ENCODE results near the gene GHR. TPM values are rescaled to one million over a fixed set of nuclear protein-coding genes. Genes with fewer than 3 reads are reported as not detected.

Gene GHR
- total and polyA plus RNA-seq, 10 of the 15 experiments (the other 5 are each of a cell fraction or from before 2014, with no cell fraction given) = 0.23 to 10.2 (median 0.48) TPM

- TF ChIP-seq ATF2 (IDR thresholded peaks at IDR 0.05; ENCODE audit: low read length) = no peak
These were observed 231.4 kb downstream of the GHR start (continued) for GRCh38 chr5:42654645-42655044.

DNA sequence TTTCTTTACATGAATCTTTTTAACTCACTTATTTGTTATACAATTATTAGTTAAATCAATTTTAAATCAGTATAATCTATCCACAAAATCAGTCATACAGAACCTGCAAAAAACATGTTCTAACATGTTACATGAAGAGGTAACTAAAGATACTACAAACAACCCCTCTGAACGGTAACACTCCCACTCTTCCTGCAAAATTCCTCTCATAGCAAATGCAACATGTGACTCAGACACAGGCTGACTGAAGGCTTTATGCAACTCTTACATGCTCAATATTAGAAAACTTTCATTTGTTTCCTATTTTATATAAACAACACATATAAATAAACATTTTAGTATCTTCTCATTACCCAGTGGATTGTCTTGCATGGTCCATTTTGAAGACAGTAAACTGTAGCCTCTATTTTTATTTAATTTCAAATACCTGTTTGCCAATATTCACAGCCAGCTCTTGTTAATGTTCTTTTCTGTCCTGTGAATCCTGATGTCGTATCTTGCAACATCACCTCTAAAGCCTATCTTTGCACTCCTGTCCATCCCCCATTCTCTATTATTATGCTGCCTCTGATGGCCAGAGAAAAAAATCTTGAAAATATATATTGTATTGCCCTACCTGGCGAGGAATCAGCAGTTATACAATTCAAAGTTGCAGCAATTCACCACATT lies 232.9 kb downstream of the GHR start:
- TF ChIP-seq RUNX3 (IDR thresholded peaks at IDR 0.05; ENCODE audit: low read length) (no peak), YBX1 (IDR thresholded peaks at IDR 0.05) (no peak), TCF7 (IDR thresholded peaks at IDR 0.05; ENCODE audit: borderline replicate concordance) (no peak), RCOR1 (conservative IDR thresholded peaks at IDR 0.05; ENCODE audit: low read depth, low read length) (no peak), TCF12 (IDR thresholded peaks at IDR 0.05; ENCODE audit: low read depth, low read length) (no peak), RELA (IDR thresholded peaks at IDR 0.05; ENCODE audit: borderline replicate concordance, partially characterized antibody) (no peak), HCFC1 (IDR thresholded peaks at IDR 0.05; ENCODE audit: low read length) (no peak), SMC3 (IDR thresholded peaks at IDR 0.05; ENCODE audit: borderline replicate concordance, low read length) (no peak), POLR2AphosphoS2 (IDR thresholded peaks at IDR 0.05; ENCODE audit: low read depth, low read length) (no peak), CREM (IDR thresholded peaks at IDR 0.05; ENCODE audit: low read depth) (no peak), BRCA1 (IDR thresholded peaks at IDR 0.05; ENCODE audit: low read depth, low read length) (no peak)
- TF ChIP-seq, protein P1, sequence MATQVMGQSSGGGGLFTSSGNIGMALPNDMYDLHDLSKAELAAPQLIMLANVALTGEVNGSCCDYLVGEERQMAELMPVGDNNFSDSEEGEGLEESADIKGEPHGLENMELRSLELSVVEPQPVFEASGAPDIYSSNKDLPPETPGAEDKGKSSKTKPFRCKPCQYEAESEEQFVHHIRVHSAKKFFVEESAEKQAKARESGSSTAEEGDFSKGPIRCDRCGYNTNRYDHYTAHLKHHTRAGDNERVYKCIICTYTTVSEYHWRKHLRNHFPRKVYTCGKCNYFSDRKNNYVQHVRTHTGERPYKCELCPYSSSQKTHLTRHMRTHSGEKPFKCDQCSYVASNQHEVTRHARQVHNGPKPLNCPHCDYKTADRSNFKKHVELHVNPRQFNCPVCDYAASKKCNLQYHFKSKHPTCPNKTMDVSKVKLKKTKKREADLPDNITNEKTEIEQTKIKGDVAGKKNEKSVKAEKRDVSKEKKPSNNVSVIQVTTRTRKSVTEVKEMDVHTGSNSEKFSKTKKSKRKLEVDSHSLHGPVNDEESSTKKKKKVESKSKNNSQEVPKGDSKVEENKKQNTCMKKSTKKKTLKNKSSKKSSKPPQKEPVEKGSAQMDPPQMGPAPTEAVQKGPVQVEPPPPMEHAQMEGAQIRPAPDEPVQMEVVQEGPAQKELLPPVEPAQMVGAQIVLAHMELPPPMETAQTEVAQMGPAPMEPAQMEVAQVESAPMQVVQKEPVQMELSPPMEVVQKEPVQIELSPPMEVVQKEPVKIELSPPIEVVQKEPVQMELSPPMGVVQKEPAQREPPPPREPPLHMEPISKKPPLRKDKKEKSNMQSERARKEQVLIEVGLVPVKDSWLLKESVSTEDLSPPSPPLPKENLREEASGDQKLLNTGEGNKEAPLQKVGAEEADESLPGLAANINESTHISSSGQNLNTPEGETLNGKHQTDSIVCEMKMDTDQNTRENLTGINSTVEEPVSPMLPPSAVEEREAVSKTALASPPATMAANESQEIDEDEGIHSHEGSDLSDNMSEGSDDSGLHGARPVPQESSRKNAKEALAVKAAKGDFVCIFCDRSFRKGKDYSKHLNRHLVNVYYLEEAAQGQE (IDR thresholded peaks at IDR 0.05; ENCODE audit: low read depth, low read length) = no peak
- TF ChIP-seq, protein P2, sequence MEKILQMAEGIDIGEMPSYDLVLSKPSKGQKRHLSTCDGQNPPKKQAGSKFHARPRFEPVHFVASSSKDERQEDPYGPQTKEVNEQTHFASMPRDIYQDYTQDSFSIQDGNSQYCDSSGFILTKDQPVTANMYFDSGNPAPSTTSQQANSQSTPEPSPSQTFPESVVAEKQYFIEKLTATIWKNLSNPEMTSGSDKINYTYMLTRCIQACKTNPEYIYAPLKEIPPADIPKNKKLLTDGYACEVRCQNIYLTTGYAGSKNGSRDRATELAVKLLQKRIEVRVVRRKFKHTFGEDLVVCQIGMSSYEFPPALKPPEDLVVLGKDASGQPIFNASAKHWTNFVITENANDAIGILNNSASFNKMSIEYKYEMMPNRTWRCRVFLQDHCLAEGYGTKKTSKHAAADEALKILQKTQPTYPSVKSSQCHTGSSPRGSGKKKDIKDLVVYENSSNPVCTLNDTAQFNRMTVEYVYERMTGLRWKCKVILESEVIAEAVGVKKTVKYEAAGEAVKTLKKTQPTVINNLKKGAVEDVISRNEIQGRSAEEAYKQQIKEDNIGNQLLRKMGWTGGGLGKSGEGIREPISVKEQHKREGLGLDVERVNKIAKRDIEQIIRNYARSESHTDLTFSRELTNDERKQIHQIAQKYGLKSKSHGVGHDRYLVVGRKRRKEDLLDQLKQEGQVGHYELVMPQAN (conservative IDR thresholded peaks at IDR 0.05) = no peak
- no peak overlapping the region for H2AFZ ChIP-seq (ENCODE audit: control insufficient read depth, low read depth, low read length)
- H3K4me1 ChIP-seq (ENCODE audit: control insufficient read depth, insufficient read depth, low read length) = no peaks in the 10 kb centered on the region
- BruUV-seq (replicated peaks) = no TSS peak
- in situ Hi-C loops (cut with MboI) = no loop called here
- ChIA-PET POLR2A (interaction anchor here (0.6 kb wide), 1 partner anchor 98 kb away, joined by 3 read pairs; no protein-coding TSS in a partner anchor), CTCF (interaction anchor here (0.6 to 4.0 kb wide), 11 partner anchors 8 to 1139 kb away, joined by 3 to 19 read pairs (median 4); no protein-coding TSS in a partner anchor), RAD21 (ENCODE audit: unreplicated experiment) (interaction anchor here (0.7 to 3.1 kb wide), 14 partner anchors 11 to 800 kb away, joined by 3 to 16 read pairs (median 3); partner anchors contain the start of gene GHR), SMC1A (ENCODE audit: uncharacterized antibody, unreplicated experiment) (interaction anchor here (0.5 to 4.2 kb wide), 17 partner anchors 9 to 797 kb away, joined by 3 to 24 read pairs (median 4); partner anchors contain the start of gene GHR)
- FAIRE-seq = no peak
- H3K79me2 ChIP-seq (ENCODE audit: control insufficient read depth, insufficient read depth, low read length) = no peaks in the 10 kb centered on the region
- no peak overlapping the region for H3K27ac ChIP-seq (ENCODE audit: control insufficient read depth, insufficient read depth)
- H3K9ac ChIP-seq (ENCODE audit: control insufficient read depth, insufficient read depth, low read length) = no peak overlapping the region
- WGBS (ENCODE audit: insufficient coverage, insufficient replicate concordance, low lambda C conversion rate, missing lambda C conversion rate) = 12% methylated on average over 3 of the region's 3 CpGs
- H3K9me3 ChIP-seq (replicated peaks; ENCODE audit: control insufficient read depth, insufficient read depth, low read length) = no peaks in the 10 kb centered on the region
- ATAC-seq = no peak
- no peaks in the 10 kb centered on the region for H3K27me3 ChIP-seq (replicated peaks in 1 of 2; ENCODE audit: control insufficient read depth in 2 of 2, insufficient read depth in 2 of 2, low read length in 1 of 2)
- DNase-seq (ENCODE audit: low read depth, low spot score) = no peak
- no peaks in the 10 kb centered on the region for H4K20me1 ChIP-seq (ENCODE audit: control insufficient read depth, insufficient read depth)
- no peaks in the 10 kb centered on the region for H3K36me3 ChIP-seq (ENCODE audit: control insufficient read depth in 2 of 2, insufficient read depth in 2 of 2, low read length in 1 of 2)
- H3K4me3 ChIP-seq = no peak overlapping the region
- no peak overlapping the region for H3K4me2 ChIP-seq (ENCODE audit: control insufficient read depth, insufficient read depth)
- intact Hi-C loops (cut with micrococcal nuclease; ENCODE audit: unreplicated experiment) = no loop called here

All from GM12878 (cell line).